Colonic mucosa (tissue), 4 donors: ENCODE data around the gene LRCH1. TPM values are rescaled to one million over a fixed set of nuclear protein-coding genes. Genes with fewer than 3 reads are reported as not detected.
A peak's percentile ranks its signal among the peaks of the same experiment; 100 is the strongest.

Source experiments
- DNase-seq: peaks from one replicate; pipeline ENCODE4 v3.0.0-alpha.2; 2020
- H3K27ac ChIP-seq: fragments of 200-600 bp; one replicate; pipeline ENCODE4 v1.8.0; 2021
- H3K27me3 ChIP-seq: fragments of 200-600 bp; one replicate; pipeline ENCODE4 v1.8.0; 2021
- H3K36me3 ChIP-seq: fragments of 200-600 bp; one replicate; pipeline ENCODE4 v1.8.0; 2021
- H3K4me1 ChIP-seq: fragments of 200-600 bp; one replicate; pipeline ENCODE4 v1.8.0; 2021; ENCODE audit warnings: mild to moderate bottlenecking
- H3K4me3 ChIP-seq: fragments of 200-600 bp; one replicate; pipeline ENCODE4 v1.8.0; 2021
- H3K9ac ChIP-seq, 2 donors: one replicate each; pipeline ENCODE4 v1.7.0; 2013; ENCODE audit warnings: control low read depth in 2 of 2, low read depth in 2 of 2, low read length in 2 of 2
- H3K9me3 ChIP-seq: fragments of 200-600 bp; one replicate; pipeline ENCODE4 v1.8.0; 2021
- CTCF ChIP-seq: fragments of 200-600 bp; IDR thresholded peaks from one replicate; pipeline ENCODE4 v1.8.0; 2022; ENCODE audit warnings: antibody characterized with exemption, mild to moderate bottlenecking
- intact Hi-C: fragments of 100-400 bp; cut with DNase I; formaldehyde crosslinking; loops from one replicate; pipeline ENCODE4 v1.14.1; 2022
- total RNA-seq, 2 donors: library from RNA; stranded (reverse); fragmentation: NEBNext Ultra II Directional in 1 of 2; extraction: Animal tissue kit (Norgen Biotek cat#: 25700) in 1 of 2; gene quantifications; one replicate each; pipeline ENCODE4 v1.2.1, GENCODE V29; 2021
- donor health status: healthy.
- donor health status: DM: no; HTN: no; CAD: no.
- donor health status: DM: no; HTN: no; CAD: no.

LRCH1 gene
- total RNA-seq, 2 donors from 2014 or later: 12.8 to 19.6 TPM

GRCh38 chr13:46647512-46648065, 94.6 kb downstream of the LRCH1 start:
- no peak for TF ChIP-seq CTCF
- Histone ChIP-seq H3K4me3 (no peak overlapping the region), H3K4me1 (no peaks in the 10 kb centered on the region), H3K36me3 (no peaks in the 10 kb centered on the region), H3K27ac (no peak overlapping the region), H3K9ac (no peak overlapping the region), H3K9me3 (no peaks in the 10 kb centered on the region), H3K27me3 (no peaks in the 10 kb centered on the region)
- no peak for DNase-seq
- intact Hi-C loops: no loop called here

- Histone ChIP-seq H3K27me3 (no peaks in the 10 kb centered on the region), H3K36me3 (no peaks in the 10 kb centered on the region), H3K4me3 (no peak overlapping the region), H3K27ac (no peak overlapping the region), H3K9ac (no peak overlapping the region), H3K4me1 (no peaks in the 10 kb centered on the region), H3K9me3 (no peaks in the 10 kb centered on the region)
- DNase-seq: peak; percentile 68
- TF ChIP-seq CTCF: no peak
- intact Hi-C loops: no loop called here
Measured at GRCh38 chr13:46648166-46648607, 95.2 kb downstream of the LRCH1 start.

GRCh38 chr13:46649816-46650215, 96.8 kb downstream of the LRCH1 start:
- Histone ChIP-seq H3K4me1 (no peaks in the 10 kb centered on the region), H3K36me3 (no peaks in the 10 kb centered on the region), H3K9me3 (no peaks in the 10 kb centered on the region), H3K27ac (no peak overlapping the region), H3K9ac (no peak overlapping the region), H3K27me3 (no peaks in the 10 kb centered on the region), H3K4me3 (no peak overlapping the region)
- no peak for TF ChIP-seq CTCF
- intact Hi-C loops: no loop called here
- no peak for DNase-seq

GRCh38 chr13:46654951-46655350, 102.0 kb downstream of the LRCH1 start:
- peaks cover 5% of the 10 kb centered on the region for H3K4me1 ChIP-seq
- no peak overlapping the region for H3K4me3 ChIP-seq
- no peaks in the 10 kb centered on the region for H3K9me3 ChIP-seq
- intact Hi-C loops: no loop called here
- H3K9ac ChIP-seq: no peak overlapping the region
- no peaks in the 10 kb centered on the region for H3K27me3 ChIP-seq
- no peak for TF ChIP-seq CTCF
- peak overlapping the region; percentile 64 for H3K27ac ChIP-seq
- no peak for DNase-seq
- no peaks in the 10 kb centered on the region for H3K36me3 ChIP-seq

GRCh38 chr13:46655377-46656180, 102.6 kb downstream of the LRCH1 start:
- no peak for TF ChIP-seq CTCF
- peak; percentile 38 for DNase-seq
- Histone ChIP-seq H3K36me3 (no peaks in the 10 kb centered on the region), H3K9me3 (no peaks in the 10 kb centered on the region), H3K27ac (peak overlapping the region; percentile 64), H3K4me1 (peaks cover 5% of the 10 kb centered on the region), H3K27me3 (no peaks in the 10 kb centered on the region), H3K9ac (no peak overlapping the region), H3K4me3 (no peak overlapping the region)
- intact Hi-C loops: no loop called here
